GM12873 (cell line): ENCODE measurements around the gene MED12L.

Source experiments
- TF ChIP-seq, protein P1 (sequence below): IDR thresholded peaks from 2 replicates; pipeline ENCODE4 v1.5.1; 2012; ENCODE audit warnings: low read depth, mild to moderate bottlenecking, moderate library complexity, low read length, control low read depth; ENCODE audit not compliant: insufficient read depth; ENCODE audit errors: missing control alignments

MED12L gene

DNA sequence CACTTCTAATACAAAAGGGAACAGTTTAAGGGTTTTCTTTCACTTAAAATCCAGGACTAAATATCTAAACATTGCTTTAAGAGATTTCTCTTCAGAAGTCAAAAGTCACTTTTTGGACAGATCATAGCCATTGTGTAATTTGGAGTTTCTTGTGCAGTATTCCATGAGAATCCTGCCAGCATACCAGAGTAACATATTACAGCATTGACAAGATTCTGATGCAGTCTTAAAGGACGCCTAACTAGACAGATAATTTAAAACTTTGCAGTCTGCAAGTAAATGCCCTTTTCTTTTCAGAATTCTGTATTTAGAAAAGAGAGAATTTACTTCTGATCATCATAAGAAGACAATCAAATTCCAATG, 392.9 kb downstream of the MED12L start:
- TF ChIP-seq, protein P1, sequence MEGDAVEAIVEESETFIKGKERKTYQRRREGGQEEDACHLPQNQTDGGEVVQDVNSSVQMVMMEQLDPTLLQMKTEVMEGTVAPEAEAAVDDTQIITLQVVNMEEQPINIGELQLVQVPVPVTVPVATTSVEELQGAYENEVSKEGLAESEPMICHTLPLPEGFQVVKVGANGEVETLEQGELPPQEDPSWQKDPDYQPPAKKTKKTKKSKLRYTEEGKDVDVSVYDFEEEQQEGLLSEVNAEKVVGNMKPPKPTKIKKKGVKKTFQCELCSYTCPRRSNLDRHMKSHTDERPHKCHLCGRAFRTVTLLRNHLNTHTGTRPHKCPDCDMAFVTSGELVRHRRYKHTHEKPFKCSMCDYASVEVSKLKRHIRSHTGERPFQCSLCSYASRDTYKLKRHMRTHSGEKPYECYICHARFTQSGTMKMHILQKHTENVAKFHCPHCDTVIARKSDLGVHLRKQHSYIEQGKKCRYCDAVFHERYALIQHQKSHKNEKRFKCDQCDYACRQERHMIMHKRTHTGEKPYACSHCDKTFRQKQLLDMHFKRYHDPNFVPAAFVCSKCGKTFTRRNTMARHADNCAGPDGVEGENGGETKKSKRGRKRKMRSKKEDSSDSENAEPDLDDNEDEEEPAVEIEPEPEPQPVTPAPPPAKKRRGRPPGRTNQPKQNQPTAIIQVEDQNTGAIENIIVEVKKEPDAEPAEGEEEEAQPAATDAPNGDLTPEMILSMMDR = no peak

DNA sequence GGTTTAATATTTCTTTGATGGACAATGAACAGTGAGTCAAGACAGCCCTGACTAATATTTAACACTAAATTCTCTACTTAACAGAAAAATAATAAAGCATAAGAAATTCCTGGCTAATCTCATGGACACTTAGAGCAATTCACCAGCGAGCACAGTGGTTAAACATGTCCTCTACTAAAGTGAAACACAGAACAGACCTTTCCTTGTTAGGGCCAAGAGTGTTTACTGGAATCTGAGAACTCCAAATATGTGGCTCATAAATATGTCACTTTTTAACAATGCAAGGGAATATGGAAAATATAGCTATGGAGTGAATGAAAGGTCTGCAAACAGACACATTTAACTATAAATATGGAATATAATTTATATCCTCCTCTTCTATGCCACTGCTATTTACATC, 394.0 kb downstream of the MED12L start:
- TF ChIP-seq, protein P1 = no peak

DNA sequence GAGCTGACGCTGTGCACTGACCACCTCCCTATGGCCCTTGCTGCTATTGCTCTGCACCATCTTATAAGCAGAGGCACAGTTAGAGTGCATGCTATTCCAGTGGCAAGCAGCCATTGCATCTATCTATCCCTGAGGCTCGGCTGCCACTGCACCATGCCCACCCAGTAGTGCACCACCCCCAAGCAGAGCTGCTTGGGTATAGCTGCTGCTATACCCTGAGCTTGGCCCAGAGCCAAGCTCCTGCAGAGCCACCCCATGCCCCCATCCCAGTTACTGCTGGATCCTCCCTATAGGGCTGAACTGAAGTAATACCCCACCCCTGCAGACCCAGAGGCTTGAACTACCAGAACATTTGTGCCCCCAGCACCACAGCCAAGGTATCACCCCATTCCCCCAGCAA, 395.0 kb downstream of the MED12L start:
- TF ChIP-seq, protein P1 = no peak

DNA sequence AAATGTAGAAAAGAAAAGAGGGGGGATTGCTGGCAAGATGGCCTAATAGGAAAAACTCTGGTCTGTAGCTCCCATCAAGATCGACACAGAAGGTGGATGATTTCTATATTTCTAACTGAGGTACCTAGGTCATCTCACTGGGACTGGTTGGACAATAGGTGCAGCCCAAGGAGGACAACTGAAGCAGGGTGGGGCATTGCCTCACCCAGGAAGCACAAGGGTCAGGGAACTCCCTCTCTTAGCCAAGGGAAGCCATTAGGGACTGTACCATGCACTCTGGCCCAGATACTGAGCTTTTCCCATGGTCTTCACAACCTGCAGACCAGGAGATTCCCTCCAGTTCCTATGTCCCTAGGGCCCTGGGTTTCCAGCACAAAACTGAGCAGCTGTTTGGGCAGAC, 398.0 kb downstream of the MED12L start:
- TF ChIP-seq, protein P1 = no peak

DNA sequence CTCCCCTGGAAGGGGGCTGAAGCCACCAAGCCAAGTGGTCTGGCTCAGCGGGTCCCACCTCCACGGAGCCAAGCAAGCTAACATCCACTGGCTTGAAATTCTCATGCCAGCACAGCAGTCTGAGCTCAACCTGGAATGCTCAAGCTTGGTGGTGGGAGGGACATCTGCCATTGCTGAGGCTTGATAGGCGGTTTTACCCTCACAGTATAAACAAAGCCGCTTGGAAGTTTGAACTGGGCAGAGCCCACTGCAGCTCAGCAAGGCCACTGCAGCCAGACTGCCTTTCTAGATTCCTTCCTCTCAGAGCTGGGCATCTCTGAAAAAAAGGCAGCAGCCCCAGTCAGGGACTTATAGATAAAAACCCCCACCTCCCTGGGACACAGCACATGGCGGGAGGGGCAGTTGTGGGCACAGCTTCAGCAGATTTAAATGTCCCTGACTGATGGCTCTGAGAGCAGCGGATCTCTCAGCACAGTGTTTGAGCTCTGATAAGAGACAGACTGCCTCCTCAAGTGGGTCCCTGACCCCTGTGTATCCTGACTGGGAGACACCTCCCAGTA, 398.6 kb downstream of the MED12L start:
- TF ChIP-seq, protein P1 = no peak
